WI38 (cell line): ENCODE results near the gene EXOSC9.
"Not testable (repeated sequence)": the region's sequence is repeated elsewhere in the genome, so short reads cannot be mapped to it uniquely, and the experiment has no call there.

Source experiments
- H3K4me3 ChIP-seq: 2 replicates; pipeline ENCODE4 v1.5.1; 2011; ENCODE audit warnings: low read depth, mild to moderate bottlenecking, control low read depth, low read length
- TF ChIP-seq, protein P1 (sequence below): IDR thresholded peaks from 2 replicates; pipeline ENCODE4 v1.5.1; 2012; ENCODE audit warnings: low read depth, mild to moderate bottlenecking, control low read depth, low read length

The EXOSC9 gene, protein sequence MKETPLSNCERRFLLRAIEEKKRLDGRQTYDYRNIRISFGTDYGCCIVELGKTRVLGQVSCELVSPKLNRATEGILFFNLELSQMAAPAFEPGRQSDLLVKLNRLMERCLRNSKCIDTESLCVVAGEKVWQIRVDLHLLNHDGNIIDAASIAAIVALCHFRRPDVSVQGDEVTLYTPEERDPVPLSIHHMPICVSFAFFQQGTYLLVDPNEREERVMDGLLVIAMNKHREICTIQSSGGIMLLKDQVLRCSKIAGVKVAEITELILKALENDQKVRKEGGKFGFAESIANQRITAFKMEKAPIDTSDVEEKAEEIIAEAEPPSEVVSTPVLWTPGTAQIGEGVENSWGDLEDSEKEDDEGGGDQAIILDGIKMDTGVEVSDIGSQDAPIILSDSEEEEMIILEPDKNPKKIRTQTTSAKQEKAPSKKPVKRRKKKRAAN

DNA sequence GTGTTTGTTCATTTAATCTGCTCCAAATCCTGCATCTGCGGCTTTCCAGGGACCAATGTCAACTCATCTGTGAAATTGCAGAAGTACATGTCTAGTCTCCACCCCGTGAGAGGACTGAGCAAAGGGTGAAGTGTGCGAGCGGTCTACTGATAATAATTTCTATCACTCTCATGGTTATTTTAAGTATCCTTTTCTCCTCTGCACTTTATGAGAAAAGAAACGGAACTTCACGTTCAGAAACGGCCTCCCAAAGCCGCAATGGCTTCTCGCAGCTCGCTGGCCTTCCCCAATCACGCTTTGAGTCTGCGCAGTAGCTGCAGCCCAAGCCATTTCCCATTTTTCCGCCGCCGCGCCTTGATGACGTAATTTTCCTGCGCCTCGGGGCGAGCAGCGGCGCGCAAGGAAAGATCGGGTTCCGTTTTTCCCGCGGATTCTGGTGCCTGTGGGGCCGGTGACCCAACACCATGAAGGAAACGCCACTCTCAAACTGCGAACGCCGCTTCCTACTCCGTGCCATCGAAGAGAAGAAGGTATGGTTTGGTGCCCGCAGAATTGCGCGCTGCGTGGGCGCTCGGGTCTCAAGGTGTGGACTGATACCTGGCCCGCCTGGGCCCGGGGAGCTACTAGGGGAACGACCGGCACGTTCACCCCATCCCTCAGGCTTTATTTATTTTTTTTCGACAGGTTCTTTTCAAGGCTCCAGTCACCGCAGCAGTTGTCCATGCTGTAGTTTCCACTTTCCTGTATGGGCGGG lies at the start of gene EXOSC9:
TSS of gene EXOSC9 (plus strand) at position 363 of the 754 bp plus-strand sequence. CDS start at position 465, 102 bp downstream.
- peak within 1 kb of the TSS; percentile 85 for H3K4me3 ChIP-seq
- TF ChIP-seq, protein P1, sequence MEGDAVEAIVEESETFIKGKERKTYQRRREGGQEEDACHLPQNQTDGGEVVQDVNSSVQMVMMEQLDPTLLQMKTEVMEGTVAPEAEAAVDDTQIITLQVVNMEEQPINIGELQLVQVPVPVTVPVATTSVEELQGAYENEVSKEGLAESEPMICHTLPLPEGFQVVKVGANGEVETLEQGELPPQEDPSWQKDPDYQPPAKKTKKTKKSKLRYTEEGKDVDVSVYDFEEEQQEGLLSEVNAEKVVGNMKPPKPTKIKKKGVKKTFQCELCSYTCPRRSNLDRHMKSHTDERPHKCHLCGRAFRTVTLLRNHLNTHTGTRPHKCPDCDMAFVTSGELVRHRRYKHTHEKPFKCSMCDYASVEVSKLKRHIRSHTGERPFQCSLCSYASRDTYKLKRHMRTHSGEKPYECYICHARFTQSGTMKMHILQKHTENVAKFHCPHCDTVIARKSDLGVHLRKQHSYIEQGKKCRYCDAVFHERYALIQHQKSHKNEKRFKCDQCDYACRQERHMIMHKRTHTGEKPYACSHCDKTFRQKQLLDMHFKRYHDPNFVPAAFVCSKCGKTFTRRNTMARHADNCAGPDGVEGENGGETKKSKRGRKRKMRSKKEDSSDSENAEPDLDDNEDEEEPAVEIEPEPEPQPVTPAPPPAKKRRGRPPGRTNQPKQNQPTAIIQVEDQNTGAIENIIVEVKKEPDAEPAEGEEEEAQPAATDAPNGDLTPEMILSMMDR: no peak

DNA sequence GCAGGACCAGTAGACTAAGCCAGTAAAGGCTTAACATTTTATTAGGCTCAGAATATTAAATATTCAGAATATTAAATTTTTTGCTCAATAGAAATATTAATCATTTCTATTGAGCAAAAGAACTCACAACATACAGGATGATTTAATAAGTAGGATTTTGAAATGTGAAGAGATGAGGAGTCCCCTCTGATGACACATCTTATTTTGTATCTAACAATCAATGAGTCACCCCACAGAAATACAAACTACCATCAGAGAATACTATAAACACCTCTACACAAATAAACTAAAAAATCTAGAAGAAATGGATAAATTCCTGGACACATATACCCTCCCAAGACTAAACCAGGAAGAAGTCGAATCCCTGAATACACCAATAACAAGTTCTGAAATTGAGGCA lies 49.0 kb upstream of the EXOSC9 start:
- H3K4me3 ChIP-seq: not testable (repeated sequence)

DNA sequence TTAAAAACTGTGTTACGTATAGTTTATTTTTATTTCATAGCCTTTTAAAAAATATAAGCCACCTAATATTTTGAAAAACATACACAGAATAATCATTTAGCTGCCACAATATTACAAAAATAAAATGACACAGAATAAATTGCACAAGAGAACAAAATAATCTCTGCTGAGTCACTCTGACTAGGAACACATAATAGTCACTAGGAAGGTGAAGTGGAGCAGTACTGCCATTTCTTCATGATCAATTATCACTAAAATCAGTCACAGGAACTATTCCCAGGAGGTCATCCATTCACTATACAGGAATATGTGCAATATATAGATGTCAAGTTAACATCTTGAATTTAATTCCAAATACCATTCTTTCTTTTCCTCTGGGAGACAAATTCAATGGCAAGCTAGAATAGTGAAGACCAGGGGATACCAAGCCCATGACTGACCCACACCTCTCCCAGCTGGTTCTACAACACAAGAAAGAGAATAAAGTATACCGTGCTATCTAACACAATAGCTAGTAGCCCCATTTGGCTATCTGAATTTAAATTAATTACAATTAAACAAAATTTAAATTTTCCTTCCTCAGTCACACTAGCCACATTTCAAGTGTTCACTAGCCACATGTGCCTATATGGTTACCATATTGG lies 42.1 kb upstream of the EXOSC9 start:
- no peak overlapping the region for H3K4me3 ChIP-seq
- TF ChIP-seq, protein P1: no peak

DNA sequence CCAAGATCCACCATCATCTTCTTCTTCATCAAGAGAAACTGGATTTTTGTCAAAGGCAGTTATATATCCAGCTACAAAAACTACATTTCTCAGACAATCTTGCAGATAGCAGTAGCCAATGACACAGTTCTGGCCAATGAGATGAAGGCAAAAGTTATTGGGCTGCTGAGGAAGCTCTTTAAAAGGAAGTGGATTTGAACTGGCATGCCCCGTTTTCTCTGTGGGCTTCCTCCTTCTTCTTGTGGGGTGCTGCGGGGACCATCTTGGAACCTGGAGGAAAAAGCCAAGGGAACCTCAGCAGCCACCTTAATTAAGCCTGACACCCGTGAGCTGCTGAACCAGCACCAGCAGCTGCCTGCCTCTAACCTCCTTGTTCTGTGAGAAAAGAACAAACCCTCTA lies 40.9 kb upstream of the EXOSC9 start:
- TF ChIP-seq, protein P1: no peak
- no peak overlapping the region for H3K4me3 ChIP-seq

DNA sequence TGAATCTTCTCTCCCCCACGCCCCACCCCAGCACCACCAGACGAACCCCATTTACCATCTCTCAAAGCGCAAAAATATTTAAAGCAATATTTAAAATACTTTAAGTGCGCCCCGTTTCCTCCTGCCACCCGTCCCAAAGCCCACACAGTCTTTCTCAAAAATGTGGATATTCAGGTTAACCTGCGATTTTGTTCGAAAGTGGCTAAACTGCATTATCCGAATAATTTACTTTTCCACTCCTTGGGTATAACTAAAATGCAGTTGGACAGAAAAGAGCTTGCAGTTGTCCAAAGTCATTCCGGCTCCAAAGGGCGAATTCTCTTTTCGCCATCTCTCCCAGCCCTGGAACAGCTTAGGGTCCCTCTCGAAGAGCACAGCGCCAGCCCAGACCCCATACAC lies 36.8 kb upstream of the EXOSC9 start:
- H3K4me3 ChIP-seq: peak overlapping the region; percentile 68
- TF ChIP-seq, protein P1: no peak

DNA sequence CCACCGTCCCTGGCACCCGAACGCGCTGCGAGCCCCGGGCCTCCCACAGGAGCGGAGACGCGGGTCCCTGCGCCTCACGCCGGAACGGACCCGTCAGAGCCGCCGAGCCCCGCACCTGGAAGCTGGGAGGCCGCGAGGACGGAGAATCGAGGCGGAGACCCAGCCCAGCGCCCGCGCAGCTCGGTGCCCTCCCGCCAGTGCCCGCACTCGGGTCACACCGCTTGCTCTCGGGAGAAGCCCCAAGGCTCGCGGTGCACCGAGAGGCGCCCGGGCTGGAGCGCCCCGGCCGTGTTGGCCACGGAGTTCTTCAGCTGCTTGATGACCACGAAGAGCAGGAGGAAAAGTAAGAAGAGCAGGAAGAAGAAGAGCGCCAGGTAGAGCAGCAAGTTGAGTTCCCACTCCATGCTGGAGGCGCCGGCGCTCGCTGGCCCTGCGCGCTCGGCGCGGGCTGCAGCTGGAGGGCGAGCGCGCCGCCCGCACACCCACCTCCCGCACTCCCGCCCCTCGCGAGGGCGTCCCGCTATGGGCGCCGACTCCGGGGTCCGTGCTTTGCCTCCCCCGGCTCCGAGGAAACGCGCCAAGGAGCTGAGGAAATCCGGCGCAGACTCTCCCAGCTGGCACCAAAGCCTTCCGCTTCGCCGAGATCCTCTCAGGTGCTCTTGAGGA lies 36.3 kb upstream of the EXOSC9 start, which contains the start of gene SMIM43:
TSS of gene SMIM43 (minus strand) at position 463 of the 666 bp plus-strand sequence. CDS start at position 404, 59 bp downstream.
- TF ChIP-seq, protein P1: no peak
- peak within 1 kb of the TSS; percentile 68 for H3K4me3 ChIP-seq

DNA sequence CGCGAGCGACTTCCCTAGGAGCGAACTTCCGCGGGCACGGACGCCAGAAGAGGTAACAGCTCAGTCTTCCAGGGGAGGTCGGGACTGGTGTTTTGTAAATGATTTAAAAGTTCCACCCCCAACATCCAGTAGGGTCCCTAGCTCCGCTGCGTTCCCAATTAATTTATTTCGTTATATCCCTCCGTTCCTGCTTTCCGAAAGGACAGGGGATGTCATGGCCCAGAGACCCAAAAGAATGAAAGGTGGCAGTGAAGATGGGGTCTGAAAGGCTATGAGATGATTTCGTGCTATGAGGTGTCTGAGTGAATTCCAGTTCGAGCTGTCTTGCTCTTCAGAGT lies 35.8 kb upstream of the EXOSC9 start:
- peak overlapping the region; percentile 68 for H3K4me3 ChIP-seq
- TF ChIP-seq, protein P1: no peak
